ENCODE results near the gene ACBD4. TPM values are rescaled to one million over a fixed set of nuclear protein-coding genes. Genes with fewer than 3 reads are reported as not detected.

Gene ACBD4
- total RNA-seq, 2 experiments from 2014 or later: 14.8 to 24.0 TPM

DNA sequence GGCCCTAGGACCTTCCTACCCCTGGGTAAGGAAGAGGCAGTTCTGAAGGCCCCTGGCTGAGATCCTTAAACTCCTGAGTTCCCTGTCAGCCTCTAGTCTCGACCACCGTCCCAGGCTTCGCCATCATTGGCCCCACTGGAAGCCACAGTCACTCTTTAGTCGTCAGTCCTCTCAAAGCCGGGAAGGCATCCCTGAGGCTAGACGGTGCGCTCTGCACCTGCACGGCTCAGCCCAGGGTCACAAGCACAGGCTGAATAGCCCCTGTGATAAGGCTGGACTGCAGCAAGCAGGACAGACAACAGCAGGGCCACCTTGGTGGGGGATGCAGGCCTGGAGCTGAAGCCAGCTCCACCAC is 9.5 kb downstream of the ACBD4 start:
- intact Hi-C loops (cut with micrococcal nuclease; ENCODE audit: unreplicated experiment): no loop called here
- Histone ChIP-seq H3K4me3 (ENCODE audit: low read depth, low read length, poor library complexity, severe bottlenecking) (no peak overlapping the region), H3K4me1 (ENCODE audit: insufficient read depth, low read length, poor library complexity, severe bottlenecking) (peaks cover 31% of the 10 kb centered on the region), H3K36me3 (ENCODE audit: insufficient read depth, low read length) (no peaks in the 10 kb centered on the region), H3K79me2 (ENCODE audit: insufficient read depth, low read depth, low read length) (peaks cover 4% of the 10 kb centered on the region; the same call in 1 of the 2 replicates), H3K9me3 (ENCODE audit: low read length) (no peaks in the 10 kb centered on the region), H3K4me2 (ENCODE audit: low read length) (no peak overlapping the region), H3K27ac (ENCODE audit: low read depth, low read length, poor library complexity, severe bottlenecking) (no peak overlapping the region), H4K20me1 (ENCODE audit: insufficient read depth, low read length) (peaks cover 5% of the 10 kb centered on the region; the same call in 1 of the 2 replicates), H2AFZ (ENCODE audit: low read length) (no peak overlapping the region), H3K9me2 (ENCODE audit: insufficient read depth, low read length) (no peaks in the 10 kb centered on the region)
- CTCF ChIA-PET (ENCODE audit: unreplicated experiment): interaction anchor here (1.0 kb wide), 1 partner anchor 9 kb away, joined by 3 read pairs; the partner anchor contains the start of gene ACBD4
- TF ChIP-seq CTCF (conservative IDR thresholded peaks at IDR 0.05; ENCODE audit: low read length) (no peak), EZH2phosphoT487 (IDR thresholded peaks at IDR 0.05; ENCODE audit: borderline replicate concordance, low read depth, low read length) (no peak)
- POLR2A ChIA-PET: no interaction called here
- no TSS peak for BruUV-seq (replicated peaks)
- DNase-seq (ENCODE audit: low spot score): no peak

DNA sequence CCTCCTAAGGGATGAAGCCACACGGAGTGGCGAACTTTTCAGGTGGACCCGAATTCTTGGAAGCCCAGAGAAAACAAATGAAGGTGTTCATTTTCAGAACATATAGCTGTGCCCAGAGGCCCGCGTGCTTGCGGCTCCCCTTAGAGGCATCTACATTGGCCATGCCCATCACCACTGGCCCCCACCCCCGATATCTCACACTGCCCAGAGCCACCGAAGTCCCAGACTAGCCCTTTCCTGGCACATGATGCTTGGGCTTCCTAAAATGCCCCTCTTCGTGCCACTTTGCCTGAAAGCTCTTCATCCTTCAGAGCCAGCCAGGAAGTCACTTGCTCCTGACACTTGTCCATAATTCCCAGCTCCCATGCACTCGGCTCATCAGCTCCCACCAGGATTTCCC is 10.7 kb downstream of the ACBD4 start:
- Histone ChIP-seq H3K4me1 (ENCODE audit: insufficient read depth, low read length, poor library complexity, severe bottlenecking) (peaks cover 38% of the 10 kb centered on the region), H3K9me3 (ENCODE audit: low read length) (no peaks in the 10 kb centered on the region), H3K9me2 (ENCODE audit: insufficient read depth, low read length) (no peaks in the 10 kb centered on the region), H3K79me2 (ENCODE audit: insufficient read depth, low read depth, low read length) (peaks cover 12% of the 10 kb centered on the region; the same call in 1 of the 2 replicates), H3K4me3 (ENCODE audit: low read depth, low read length, poor library complexity, severe bottlenecking) (no peak overlapping the region), H3K4me2 (ENCODE audit: low read length) (peak overlapping the region; percentile 95), H2AFZ (ENCODE audit: low read length) (no peak overlapping the region), H3K36me3 (ENCODE audit: insufficient read depth, low read length) (no peaks in the 10 kb centered on the region), H4K20me1 (ENCODE audit: insufficient read depth, low read length) (peaks cover 8% of the 10 kb centered on the region; the same call in 1 of the 2 replicates), H3K27ac (ENCODE audit: low read depth, low read length, poor library complexity, severe bottlenecking) (no peak overlapping the region)
- TF ChIP-seq CTCF (conservative IDR thresholded peaks at IDR 0.05; ENCODE audit: low read length) (no peak), EZH2phosphoT487 (IDR thresholded peaks at IDR 0.05; ENCODE audit: borderline replicate concordance, low read depth, low read length) (no peak)
- ChIA-PET POLR2A (interaction anchor here (0.6 kb wide), 1 partner anchor 80 kb away, joined by 3 read pairs; no protein-coding TSS in a partner anchor), CTCF (ENCODE audit: unreplicated experiment) (interaction anchor here (0.6 kb wide), 1 partner anchor 235 kb away, joined by 5 read pairs; no protein-coding TSS in a partner anchor)
- no peak for DNase-seq (ENCODE audit: low spot score)
- intact Hi-C loops (cut with micrococcal nuclease; ENCODE audit: unreplicated experiment): no loop called here
- BruUV-seq (replicated peaks): no TSS peak

- Histone ChIP-seq H3K9me3 (ENCODE audit: low read length) (no peaks in the 10 kb centered on the region), H3K27ac (ENCODE audit: low read depth, low read length, poor library complexity, severe bottlenecking) (peak overlapping the region; percentile 88), H3K36me3 (ENCODE audit: insufficient read depth, low read length) (no peaks in the 10 kb centered on the region), H3K9me2 (ENCODE audit: insufficient read depth, low read length) (no peaks in the 10 kb centered on the region), H3K79me2 (ENCODE audit: insufficient read depth, low read depth, low read length) (peaks cover 12% of the 10 kb centered on the region; the same call in 1 of the 2 replicates), H2AFZ (ENCODE audit: low read length) (peak overlapping the region; percentile 84; the same call in 1 of the 2 replicates), H3K4me3 (ENCODE audit: low read depth, low read length, poor library complexity, severe bottlenecking) (peak overlapping the region; percentile 75), H3K4me2 (ENCODE audit: low read length) (peak overlapping the region; percentile 95), H3K4me1 (ENCODE audit: insufficient read depth, low read length, poor library complexity, severe bottlenecking) (peaks cover 41% of the 10 kb centered on the region), H4K20me1 (ENCODE audit: insufficient read depth, low read length) (peaks cover 12% of the 10 kb centered on the region; the same call in 1 of the 2 replicates)
- intact Hi-C loops (cut with micrococcal nuclease; ENCODE audit: unreplicated experiment): no loop called here
- DNase-seq (ENCODE audit: low spot score): no peak
- TF ChIP-seq EZH2phosphoT487 (IDR thresholded peaks at IDR 0.05; ENCODE audit: borderline replicate concordance, low read depth, low read length): no peak
- TF ChIP-seq CTCF (conservative IDR thresholded peaks at IDR 0.05; ENCODE audit: low read length): no peak
- ChIA-PET POLR2A (interaction anchor here (0.6 kb wide), 1 partner anchor 81 kb away, joined by 3 read pairs; no protein-coding TSS in a partner anchor), CTCF (ENCODE audit: unreplicated experiment) (interaction anchor here (0.6 kb wide), 1 partner anchor 236 kb away, joined by 5 read pairs; no protein-coding TSS in a partner anchor)
- no TSS peak for BruUV-seq (replicated peaks)
Measured at GRCh38 chr17:45146592-45146889, 11.1 kb downstream of the ACBD4 start.

All from OCI-LY7 (cell line).